Brain microvascular endothelial cell (primary cell): ENCODE results near the gene C20orf204.

Experiments
- DNase-seq: peaks from one replicate; pipeline ENCODE4 v3.0.0-alpha.2; 2020
- H3K27ac ChIP-seq: fragments of 250-450 bp; sonication (Bioruptor Pico); 2 replicates; pipeline ENCODE4 v1.5.1; 2020; ENCODE audit warnings: mild to moderate bottlenecking, moderate library complexity
- H3K27me3 ChIP-seq: fragments of 250-450 bp; sonication (Bioruptor Pico); replicated peaks from 2 replicates; pipeline ENCODE4 v1.5.1; 2020; ENCODE audit warnings: mild to moderate bottlenecking
- H3K36me3 ChIP-seq: fragments of 250-450 bp; sonication (Bioruptor Pico); replicated peaks from 2 replicates; pipeline ENCODE4 v1.5.1; 2020; ENCODE audit warnings: mild to moderate bottlenecking
- H3K4me3 ChIP-seq: 2 replicates; pipeline ENCODE4 v1.5.1; 2011; ENCODE audit warnings: low read depth, mild to moderate bottlenecking, control low read depth, low read length, moderate library complexity
- in situ Hi-C: cut with HindIII; loops from 2 replicates; pipeline ENCODE4 v1.10.0; 2017; ENCODE audit warnings: low sequenced_read_pairs, low pct_ligation_motif_present
- TF ChIP-seq, protein P1 (sequence below): IDR thresholded peaks from 2 replicates; pipeline ENCODE4 v1.5.1; 2011; ENCODE audit warnings: low read depth, mild to moderate bottlenecking, moderate library complexity, low read length, control low read depth, inconsistent platforms; ENCODE audit errors: missing control alignments

C20orf204 gene, protein sequence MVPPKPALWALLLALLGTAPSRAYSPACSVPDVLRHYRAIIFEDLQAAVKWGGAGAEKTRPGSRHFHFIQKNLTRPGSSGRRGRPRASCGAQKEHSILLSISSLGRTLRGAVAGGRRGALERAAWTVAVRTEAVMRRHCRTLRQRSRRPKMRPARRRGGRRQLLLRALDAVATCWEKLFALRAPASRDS

DNA sequence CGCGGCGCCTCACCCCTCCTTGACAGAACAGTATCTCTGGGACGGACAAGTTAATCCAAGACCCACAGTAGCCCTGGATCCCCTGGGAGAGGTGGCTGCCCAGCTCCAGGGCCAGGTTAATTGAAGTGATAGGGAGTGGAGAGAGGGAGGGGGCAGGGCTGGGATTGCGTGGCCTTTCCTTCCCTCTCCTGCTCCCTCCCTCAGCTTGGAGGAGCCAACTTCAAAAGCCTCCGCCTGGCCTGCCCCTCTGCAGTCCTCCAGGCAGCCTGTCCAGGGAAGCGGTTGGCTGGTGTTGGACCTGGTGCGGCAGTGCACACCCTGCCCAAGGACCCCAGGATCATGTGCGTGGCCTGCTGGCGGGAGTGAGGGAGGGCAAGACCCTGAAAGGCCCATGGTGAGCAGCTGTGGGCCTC, at the start of gene C20orf204:
C20orf204 (plus strand) TSS at position 250 of the 413 bp plus-strand sequence; CDS start at position 392, 142 bp downstream.
- no peak for DNase-seq
- peaks cover 13% of the 10 kb centered on the region for H3K36me3 ChIP-seq
- H3K27ac ChIP-seq: no peak within 1 kb of the TSS
- TF ChIP-seq, protein P1, sequence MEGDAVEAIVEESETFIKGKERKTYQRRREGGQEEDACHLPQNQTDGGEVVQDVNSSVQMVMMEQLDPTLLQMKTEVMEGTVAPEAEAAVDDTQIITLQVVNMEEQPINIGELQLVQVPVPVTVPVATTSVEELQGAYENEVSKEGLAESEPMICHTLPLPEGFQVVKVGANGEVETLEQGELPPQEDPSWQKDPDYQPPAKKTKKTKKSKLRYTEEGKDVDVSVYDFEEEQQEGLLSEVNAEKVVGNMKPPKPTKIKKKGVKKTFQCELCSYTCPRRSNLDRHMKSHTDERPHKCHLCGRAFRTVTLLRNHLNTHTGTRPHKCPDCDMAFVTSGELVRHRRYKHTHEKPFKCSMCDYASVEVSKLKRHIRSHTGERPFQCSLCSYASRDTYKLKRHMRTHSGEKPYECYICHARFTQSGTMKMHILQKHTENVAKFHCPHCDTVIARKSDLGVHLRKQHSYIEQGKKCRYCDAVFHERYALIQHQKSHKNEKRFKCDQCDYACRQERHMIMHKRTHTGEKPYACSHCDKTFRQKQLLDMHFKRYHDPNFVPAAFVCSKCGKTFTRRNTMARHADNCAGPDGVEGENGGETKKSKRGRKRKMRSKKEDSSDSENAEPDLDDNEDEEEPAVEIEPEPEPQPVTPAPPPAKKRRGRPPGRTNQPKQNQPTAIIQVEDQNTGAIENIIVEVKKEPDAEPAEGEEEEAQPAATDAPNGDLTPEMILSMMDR: no peak
- no peak within 1 kb of the TSS for H3K4me3 ChIP-seq
- in situ Hi-C loops: no loop called here
- peaks cover 6% of the 10 kb centered on the region for H3K27me3 ChIP-seq

DNA sequence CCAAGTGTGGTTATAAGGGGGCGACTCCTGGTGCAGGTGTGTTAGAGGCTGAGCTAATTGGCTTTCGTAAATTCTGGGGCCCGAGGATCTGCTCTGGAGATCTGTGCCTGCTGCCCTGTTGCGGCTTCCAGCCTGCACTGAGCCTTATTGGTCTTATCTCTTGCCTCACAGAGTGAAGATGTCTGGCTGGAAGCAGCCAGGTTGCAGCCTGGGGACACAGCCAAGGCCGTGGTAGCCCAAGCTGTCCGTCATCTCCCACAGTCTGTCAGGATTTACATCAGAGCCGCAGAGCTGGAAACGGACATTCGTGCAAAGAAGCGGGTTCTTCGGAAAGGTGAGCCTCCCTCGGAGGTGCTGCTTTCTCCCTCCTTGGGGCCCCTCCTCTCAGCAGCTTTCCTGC, 35.1 kb upstream of the C20orf204 start:
- in situ Hi-C loops: no loop called here
- TF ChIP-seq, protein P1: no peak
- H3K36me3 ChIP-seq: peaks cover 66% of the 10 kb centered on the region
- H3K4me3 ChIP-seq: no peak overlapping the region
- no peak for DNase-seq
- no peaks in the 10 kb centered on the region for H3K27me3 ChIP-seq
- no peak overlapping the region for H3K27ac ChIP-seq

DNA sequence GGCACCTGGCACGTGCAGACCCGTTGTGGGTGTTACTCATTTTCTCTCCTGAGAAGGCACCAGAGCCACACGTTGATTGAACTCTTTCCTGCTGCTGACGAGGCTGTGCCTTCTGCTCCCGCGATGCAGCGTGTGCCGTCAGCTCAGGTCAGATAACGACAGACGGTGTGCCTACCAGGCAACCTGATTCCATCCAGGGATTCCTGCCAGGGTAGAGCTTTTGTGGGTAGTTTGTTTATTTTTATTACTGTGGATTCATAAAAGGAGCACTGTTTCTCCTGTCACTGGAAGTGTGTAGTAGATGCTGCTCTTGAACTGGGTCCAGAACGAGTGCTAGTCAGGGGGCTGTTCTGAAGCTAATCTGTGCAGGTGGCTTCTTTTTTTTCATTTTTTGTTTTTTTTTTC, 34.4 kb upstream of the C20orf204 start:
- Histone ChIP-seq H3K27ac (no peak overlapping the region), H3K27me3 (no peaks in the 10 kb centered on the region), H3K4me3 (no peak overlapping the region), H3K36me3 (peaks cover 62% of the 10 kb centered on the region)
- TF ChIP-seq, protein P1: no peak
- in situ Hi-C loops: no loop called here
- no peak for DNase-seq

DNA sequence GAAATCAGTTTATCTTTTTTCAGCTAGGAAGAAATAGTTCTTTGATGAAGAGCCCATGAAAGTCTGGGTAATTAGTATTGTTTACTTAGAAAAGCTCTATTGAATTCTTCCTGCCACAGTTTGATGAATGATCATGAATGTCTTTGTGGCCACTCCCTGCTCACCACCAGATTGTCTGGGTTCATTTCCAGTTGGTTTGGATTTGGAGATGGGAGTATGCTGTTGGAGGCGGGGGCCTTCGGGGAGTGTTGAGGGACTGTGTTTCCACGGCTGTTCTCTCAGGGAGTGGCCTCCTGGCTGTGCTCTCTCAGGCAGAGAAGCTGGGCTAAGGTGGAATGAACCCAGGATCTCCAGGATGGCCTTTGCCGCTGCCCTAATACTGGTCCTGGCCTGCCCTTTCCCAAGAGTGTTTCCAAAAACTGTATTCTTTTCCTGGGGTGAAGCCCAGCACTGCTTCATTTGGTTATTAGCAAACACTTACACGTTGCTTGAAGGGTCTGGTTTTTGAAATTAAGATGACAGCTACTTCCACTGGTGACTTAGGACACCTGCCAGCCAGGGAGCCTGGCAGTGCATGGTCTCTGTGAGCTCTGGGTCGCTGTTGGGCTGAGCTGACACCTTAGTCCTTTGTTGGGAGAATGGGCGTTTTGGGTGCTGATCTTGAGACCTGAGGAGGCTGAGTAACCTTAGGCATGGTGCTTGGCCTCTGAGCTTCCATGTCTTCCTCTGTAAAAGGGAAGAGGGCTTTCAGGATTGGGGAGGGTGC, 31.8 kb upstream of the C20orf204 start:
- Histone ChIP-seq H3K27me3 (no peaks in the 10 kb centered on the region), H3K4me3 (no peak overlapping the region), H3K27ac (no peak overlapping the region), H3K36me3 (peaks cover 65% of the 10 kb centered on the region)
- no peak for DNase-seq
- in situ Hi-C loops: no loop called here
- TF ChIP-seq, protein P1: no peak

DNA sequence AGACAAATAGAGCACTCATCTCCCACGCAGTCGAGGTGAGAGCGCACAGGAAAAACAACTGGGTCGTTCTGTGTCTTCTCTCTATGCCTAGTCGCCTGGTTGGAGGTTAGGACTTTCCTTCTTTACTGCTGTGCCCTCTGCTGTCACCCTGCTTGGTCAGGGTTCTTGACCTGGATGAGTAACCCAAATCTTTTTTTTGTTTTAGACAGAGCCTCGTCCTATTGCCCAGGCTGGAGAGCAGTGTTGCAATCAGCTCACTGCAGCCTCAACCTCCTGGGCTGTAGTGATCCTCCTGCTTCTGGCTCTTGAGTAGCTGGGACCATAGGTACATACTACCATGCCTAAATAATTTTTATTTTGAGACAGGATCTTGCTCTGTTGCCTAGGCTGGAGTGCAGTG, 30.6 kb upstream of the C20orf204 start:
- Histone ChIP-seq H3K27me3 (no peaks in the 10 kb centered on the region), H3K27ac (no peak overlapping the region), H3K36me3 (peaks cover 67% of the 10 kb centered on the region), H3K4me3 (no peak overlapping the region)
- DNase-seq: no peak
- TF ChIP-seq, protein P1: no peak
- in situ Hi-C loops: no loop called here
